Measurements from ENCODE around the gene JARID2. TPM values are rescaled to one million over a fixed set of nuclear protein-coding genes. Genes with fewer than 3 reads are reported as not detected.

JARID2 gene
- total RNA-seq, 6 experiments from 2014 or later: 2.5 to 3.9 (median 3.0) TPM

- Histone ChIP-seq H3K27me3 (no peaks in the 10 kb centered on the region), H3K36me3 (no peaks in the 10 kb centered on the region), H3K4me3 (no peak overlapping the region), H3K4me1 (peaks cover 0 to 7% (median 0%) of the 10 kb centered on the region in 4 donors), H3K9me3 (no peaks in the 10 kb centered on the region), H3K27ac (no peak overlapping the region)
- TF ChIP-seq CTCF (IDR thresholded peaks at IDR 0.05) (no peak), POLR2A (IDR thresholded peaks at IDR 0.05) (no peak)
- ATAC-seq (no peak), DNase-seq (no peak)
- 100% methylated on average over 3 of the region's 3 CpGs for WGBS (ENCODE audit: insufficient coverage, low coverage, low lambda C conversion rate, missing lambda C conversion rate)
- intact Hi-C loops (cut with DNase I): no loop called here
These were observed 96.2 kb downstream of the JARID2 start for GRCh38 chr6:15342114-15342513.

GRCh38 chr6:15343490-15344191, 97.8 kb downstream of the JARID2 start:
- Histone ChIP-seq H3K27ac (no peak overlapping the region), H3K27me3 (no peaks in the 10 kb centered on the region), H3K9me3 (no peaks in the 10 kb centered on the region), H3K36me3 (no peaks in the 10 kb centered on the region), H3K4me3 (no peak overlapping the region), H3K4me1 (peaks cover 0 to 3% (median 0%) of the 10 kb centered on the region in 4 donors)
- ATAC-seq (no peak), DNase-seq (no peak)
- 81% methylated on average over 7 of the region's 8 CpGs for WGBS (ENCODE audit: insufficient coverage, low coverage, low lambda C conversion rate, missing lambda C conversion rate)
- TF ChIP-seq CTCF (IDR thresholded peaks at IDR 0.05) (no peak), POLR2A (IDR thresholded peaks at IDR 0.05) (no peak)
- intact Hi-C loops (cut with DNase I): no loop called here

GRCh38 chr6:15344192-15344519, 98.3 kb downstream of the JARID2 start:
- H3K4me3 ChIP-seq: no peak overlapping the region
- intact Hi-C loops (cut with DNase I): no loop called here
- no peaks in the 10 kb centered on the region for H3K9me3 ChIP-seq
- no peaks in the 10 kb centered on the region for H3K36me3 ChIP-seq
- TF ChIP-seq POLR2A (IDR thresholded peaks at IDR 0.05) (no peak), CTCF (IDR thresholded peaks at IDR 0.05) (no peak)
- peaks cover 0 to 3% (median 0%) of the 10 kb centered on the region in 4 donors for H3K4me1 ChIP-seq
- WGBS (ENCODE audit: insufficient coverage, low coverage, low lambda C conversion rate, missing lambda C conversion rate): 63% methylated on average over 3 of the region's 3 CpGs
- H3K27ac ChIP-seq: no peak overlapping the region
- no peak for DNase-seq
- no peak for ATAC-seq
- no peaks in the 10 kb centered on the region for H3K27me3 ChIP-seq

- H3K9me3 ChIP-seq: no peaks in the 10 kb centered on the region
- no peaks in the 10 kb centered on the region for H3K36me3 ChIP-seq
- intact Hi-C loops (cut with DNase I): no loop called here
- no peaks in the 10 kb centered on the region for H3K27me3 ChIP-seq
- TF ChIP-seq POLR2A (IDR thresholded peaks at IDR 0.05): no peak
- TF ChIP-seq CTCF (IDR thresholded peaks at IDR 0.05): no peak
- peaks cover 0 to 3% (median 0%) of the 10 kb centered on the region in 4 donors for H3K4me1 ChIP-seq
- no peak overlapping the region for H3K4me3 ChIP-seq
- H3K27ac ChIP-seq: no peak overlapping the region
- no peak for ATAC-seq
- no peak for DNase-seq
- WGBS (ENCODE audit: insufficient coverage, low coverage, low lambda C conversion rate, missing lambda C conversion rate): 56% methylated on average over 2 of the region's 2 CpGs
These were observed 99.0 kb downstream of the JARID2 start for GRCh38 chr6:15344831-15345230.
